DOHH2 (cell line): Measurements from ENCODE around the gene STX18.

Source experiments
- CTCF ChIP-seq: fragments of 200-600 bp; sonication (generic); IDR thresholded peaks from one replicate; pipeline ENCODE4 v1.5.1; 2014; ENCODE audit warnings: antibody characterized with exemption, mild to moderate bottlenecking, low read depth, low read length; ENCODE audit not compliant: poor library complexity, severe bottlenecking
- EZH2phosphoT487 ChIP-seq: fragments of 200-600 bp; sonication (generic); IDR thresholded peaks from 2 replicates; pipeline ENCODE4 v1.6.1; 2017; ENCODE audit warnings: borderline replicate concordance, mild to moderate bottlenecking, antibody characterized with exemption, low read length, moderate library complexity, mixed read lengths

DNA sequence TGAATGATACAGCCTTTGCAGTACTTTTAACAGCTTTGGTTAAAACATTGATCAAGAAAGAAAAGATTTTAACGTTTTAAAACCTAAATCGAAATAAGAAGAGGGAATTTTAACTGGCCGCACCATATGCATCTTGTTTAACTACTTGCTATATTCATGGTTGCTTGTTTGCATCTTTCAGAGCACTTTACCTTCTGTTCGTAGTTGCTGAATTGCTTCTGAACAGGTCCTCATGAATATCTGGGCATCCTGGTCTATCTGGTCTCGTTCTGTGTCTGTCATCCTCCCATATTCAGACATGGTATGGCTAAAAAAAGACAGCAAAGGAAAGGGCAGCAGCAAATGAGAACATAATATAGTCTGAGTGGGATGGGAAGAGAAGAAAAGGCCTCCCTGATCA is 82.7 kb downstream of the STX18 start:
- no peak for TF ChIP-seq CTCF
- TF ChIP-seq EZH2phosphoT487 = no peak
